ENCODE measurements around the gene PRDM16.

- TF ChIP-seq POLR2A (IDR thresholded peaks at IDR 0.05; ENCODE audit: extremely low read depth, insufficient read length) (no peak), MAX (IDR thresholded peaks at IDR 0.05; ENCODE audit: low read depth, low read length) (no peak), CTCF (IDR thresholded peaks at IDR 0.05; ENCODE audit: low read depth, low read length) (no peak)
Observed at GRCh38 chr1:3355089-3355488, 286.1 kb downstream of the PRDM16 start.
